CD14-positive monocyte (primary cell): ENCODE measurements around the gene CHRNB1. TPM values are rescaled to one million over a fixed set of nuclear protein-coding genes. Genes with fewer than 3 reads are reported as not detected.

ENCODE experiments used
- DNase-seq, 3 donors: peaks; one replicate each; pipeline ENCODE4 v3.0.0-alpha.2; 2011 to 2022
- H2AFZ ChIP-seq: 2 replicates; pipeline ENCODE4 v1.6.0; 2012; ENCODE audit warnings: mild to moderate bottlenecking, low read depth, low read length, inconsistent platforms; ENCODE audit not compliant: insufficient read depth, poor library complexity, severe bottlenecking
- H3K27ac ChIP-seq, 2 donors: 1 replicate in 1 of 2; 2 replicates in 1 of 2; pipeline ENCODE4 v1.5.1; 2012 to 2013; ENCODE audit warnings: low read length in 2 of 2, control low read depth in 1 of 2, inconsistent platforms in 1 of 2, low read depth in 1 of 2, mild to moderate bottlenecking in 1 of 2
- H3K27me3 ChIP-seq, 2 donors: one replicate each; pipeline versions ENCODE4 v1.6.0 to v1.6.1; 2011 to 2013; ENCODE audit warnings: low read length in 2 of 2; ENCODE audit not compliant: control insufficient read depth in 2 of 2, insufficient read depth in 2 of 2
- H3K36me3 ChIP-seq, 2 donors: replicated peaks in 1 of 2; 1 replicate in 1 of 2; 2 replicates in 1 of 2; pipeline versions ENCODE4 v1.5.1 to v1.6.1; 2012 to 2013; ENCODE audit warnings: low read length in 2 of 2, control low read depth in 1 of 2, inconsistent platforms in 1 of 2, mild to moderate bottlenecking in 1 of 2; ENCODE audit not compliant: insufficient read depth in 2 of 2, control insufficient read depth in 1 of 2
- H3K4me1 ChIP-seq, 2 donors: 1 replicate in 1 of 2; 2 replicates in 1 of 2; pipeline versions ENCODE4 v1.5.1 to v1.6.1; 2012 to 2013; ENCODE audit warnings: low read length in 2 of 2, control low read depth in 1 of 2, inconsistent platforms in 1 of 2, mild to moderate bottlenecking in 1 of 2, moderate library complexity in 1 of 2; ENCODE audit not compliant: insufficient read depth in 2 of 2, control insufficient read depth in 1 of 2
- H3K4me2 ChIP-seq: replicated peaks from 2 replicates; pipeline ENCODE3; 2012; ENCODE audit warnings: low read length, moderate library complexity, mild to moderate bottlenecking; ENCODE audit not compliant: poor library complexity, severe bottlenecking; ENCODE audit errors: extremely low read depth
- H3K4me3 ChIP-seq, 3 experiments: fragments of 200-600 bp in 1 of 3; sonication (generic) in 1 of 3; replicated peaks in 1 of 3; 1 replicate in 2 of 3; 2 replicates in 1 of 3; pipeline ENCODE4 v1.5.1; 2011 to 2013; ENCODE audit warnings: low read length in 3 of 3, mild to moderate bottlenecking in 3 of 3, control low read depth in 2 of 3, low read depth in 2 of 3, inconsistent platforms in 1 of 3, moderate library complexity in 1 of 3
- H3K79me2 ChIP-seq: 2 replicates; pipeline ENCODE4 v1.6.0; 2012; ENCODE audit warnings: mild to moderate bottlenecking, control low read depth, inconsistent platforms, low read length, moderate library complexity; ENCODE audit not compliant: insufficient read depth
- H3K9ac ChIP-seq: 2 replicates; pipeline ENCODE4 v1.6.0; 2017; ENCODE audit warnings: low read length, mild to moderate bottlenecking; ENCODE audit not compliant: insufficient read depth, poor library complexity, severe bottlenecking
- H3K9me3 ChIP-seq, 2 donors: replicated peaks in 1 of 2; 1 replicate in 1 of 2; 2 replicates in 1 of 2; pipeline versions ENCODE4 v1.5.1 to v1.6.1; 2012 to 2013; ENCODE audit warnings: low read length in 2 of 2, control low read depth in 1 of 2; ENCODE audit not compliant: control insufficient read depth in 1 of 2, insufficient read depth in 1 of 2
- H4K20me1 ChIP-seq: 2 replicates; pipeline ENCODE4 v1.6.0; 2012; ENCODE audit warnings: mild to moderate bottlenecking, low read length, control low read depth, moderate library complexity; ENCODE audit not compliant: insufficient read depth
- H3K27ac Mint-ChIP-seq, 7 donors: one replicate each; pipeline ENCODE4 v1.8.0; 2020; ENCODE audit warnings: mild to moderate bottlenecking in 7 of 7, mixed read lengths in 7 of 7, moderate library complexity in 6 of 7, inconsistent platforms in 2 of 7
- H3K27me3 Mint-ChIP-seq, 3 donors: one replicate each; pipeline ENCODE4 v1.8.0; 2021 to 2022; ENCODE audit warnings: low read depth in 3 of 3, mild to moderate bottlenecking in 3 of 3, mixed read lengths in 3 of 3, moderate library complexity in 3 of 3, inconsistent platforms in 1 of 3
- H3K36me3 Mint-ChIP-seq, 2 donors: one replicate each; pipeline ENCODE4 v1.8.0; 2020; ENCODE audit warnings: mixed read lengths in 2 of 2, inconsistent platforms in 1 of 2, mild to moderate bottlenecking in 1 of 2
- H3K4me1 Mint-ChIP-seq: one replicate; pipeline ENCODE4 v1.8.0; 2020; ENCODE audit warnings: mild to moderate bottlenecking, mixed read lengths
- H3K4me3 Mint-ChIP-seq, 2 donors: one replicate each; pipeline ENCODE4 v1.8.0; 2020; ENCODE audit warnings: mild to moderate bottlenecking in 2 of 2, mixed read lengths in 2 of 2, moderate library complexity in 1 of 2
- H3K9me3 Mint-ChIP-seq, 7 donors: one replicate each; pipeline ENCODE4 v1.8.0; 2020 to 2022; ENCODE audit warnings: mixed read lengths in 7 of 7, mild to moderate bottlenecking in 6 of 7, moderate library complexity in 6 of 7, inconsistent platforms in 2 of 7
- WGBS: methylation state at CpG from one replicate; pipeline ENCODE4 v1.1.5; 2013; ENCODE audit warnings: missing lambda C conversion rate; ENCODE audit not compliant: insufficient coverage; 5-methylcytosine and 5-hydroxymethylcytosine counted together
- intact Hi-C, 2 donors: fragments of 100-400 bp; cut with micrococcal nuclease; formaldehyde crosslinking; loops; one replicate each; pipeline versions ENCODE4 v1.15.0 to v1.15.1; 2023
- polyA plus RNA-seq, 3 donors: library from polyadenylated mRNA; depleted of rRNA in 1 of 3; unstranded in 2 of 3; stranded (reverse) in 1 of 3; fragments of 300-500 nt in 2 of 3; fragments of >200 nt in 1 of 3; fragmentation: Illumina TruSeq in 2 of 3; gene quantifications; 1 replicate in 2 of 3; 2 replicates in 1 of 3; pipeline ENCODE4 v1.2.3, GENCODE V29; 2012 to 2021
- TF ChIP-seq, protein P1 (sequence below): fragments of 200-600 bp; IDR thresholded peaks from one replicate; pipeline ENCODE4 v1.8.0; 2022; ENCODE audit warnings: antibody characterized with exemption, mild to moderate bottlenecking

CHRNB1 gene
- polyA plus RNA-seq, 3 donors = 9.3 to 15.7 (median 14.7) TPM

- Histone ChIP-seq H3K36me3 (peaks cover 22 to 33% of the 10 kb centered on the region in 2 donors), H3K27me3 (no peaks in the 10 kb centered on the region), H2AFZ (peak overlapping the region; percentile 62), H4K20me1 (no peaks in the 10 kb centered on the region), H3K9ac (peak overlapping the region; percentile 45), H3K4me1 (peaks cover 21 to 26% of the 10 kb centered on the region in 2 donors), H3K9me3 (no peaks in the 10 kb centered on the region), H3K27ac (peak overlapping the region; percentile 80 to 85), H3K4me3 (peak overlapping the region in 1 of 3 experiments; percentile 46), H3K4me2 (peak overlapping the region; percentile 63), H3K79me2 (peaks cover 22% of the 10 kb centered on the region)
- Mint-ChIP-seq H3K4me1 (peaks cover 22% of the 10 kb centered on the region), H3K9me3 (no peaks in the 10 kb centered on the region), H3K27me3 (no peaks in the 10 kb centered on the region), H3K4me3 (peak overlapping the region; percentile 41 to 82), H3K27ac (peak overlapping the region; percentile 88 to 97 (median 94)), H3K36me3 (peaks cover 20 to 38% of the 10 kb centered on the region in 2 donors)
- TF ChIP-seq, protein P1, sequence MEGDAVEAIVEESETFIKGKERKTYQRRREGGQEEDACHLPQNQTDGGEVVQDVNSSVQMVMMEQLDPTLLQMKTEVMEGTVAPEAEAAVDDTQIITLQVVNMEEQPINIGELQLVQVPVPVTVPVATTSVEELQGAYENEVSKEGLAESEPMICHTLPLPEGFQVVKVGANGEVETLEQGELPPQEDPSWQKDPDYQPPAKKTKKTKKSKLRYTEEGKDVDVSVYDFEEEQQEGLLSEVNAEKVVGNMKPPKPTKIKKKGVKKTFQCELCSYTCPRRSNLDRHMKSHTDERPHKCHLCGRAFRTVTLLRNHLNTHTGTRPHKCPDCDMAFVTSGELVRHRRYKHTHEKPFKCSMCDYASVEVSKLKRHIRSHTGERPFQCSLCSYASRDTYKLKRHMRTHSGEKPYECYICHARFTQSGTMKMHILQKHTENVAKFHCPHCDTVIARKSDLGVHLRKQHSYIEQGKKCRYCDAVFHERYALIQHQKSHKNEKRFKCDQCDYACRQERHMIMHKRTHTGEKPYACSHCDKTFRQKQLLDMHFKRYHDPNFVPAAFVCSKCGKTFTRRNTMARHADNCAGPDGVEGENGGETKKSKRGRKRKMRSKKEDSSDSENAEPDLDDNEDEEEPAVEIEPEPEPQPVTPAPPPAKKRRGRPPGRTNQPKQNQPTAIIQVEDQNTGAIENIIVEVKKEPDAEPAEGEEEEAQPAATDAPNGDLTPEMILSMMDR = no peak
- 43% methylated on average over 14 of the region's 16 CpGs for WGBS
- intact Hi-C loops = loop anchor here in 1 of 2 donors (1.0 kb wide), 1 partner anchor 11 kb away; no protein-coding TSS in a partner anchor
- peak; percentile 81 to 89 (median 87) for DNase-seq
Observed at GRCh38 chr17:7466639-7467341, 21.9 kb downstream of the CHRNB1 start.

GRCh38 chr17:7467498-7467897, 22.6 kb downstream of the CHRNB1 start:
- Mint-ChIP-seq H3K36me3 (peaks cover 20 to 38% of the 10 kb centered on the region in 2 donors), H3K9me3 (no peaks in the 10 kb centered on the region), H3K4me3 (no peak overlapping the region), H3K27me3 (no peaks in the 10 kb centered on the region), H3K27ac (peak overlapping the region; percentile 88 to 97 (median 94)), H3K4me1 (peaks cover 26% of the 10 kb centered on the region)
- Histone ChIP-seq H3K9me3 (no peaks in the 10 kb centered on the region), H3K27me3 (no peaks in the 10 kb centered on the region), H3K4me2 (peak overlapping the region; percentile 63), H2AFZ (peak overlapping the region; percentile 60), H3K4me1 (peaks cover 21 to 28% of the 10 kb centered on the region in 2 donors), H3K4me3 (peak overlapping the region in 1 of 3 experiments; percentile 46), H4K20me1 (no peaks in the 10 kb centered on the region), H3K27ac (peak overlapping the region; percentile 80 to 85), H3K9ac (peak overlapping the region; percentile 37), H3K79me2 (peaks cover 24% of the 10 kb centered on the region), H3K36me3 (peaks cover 19 to 28% of the 10 kb centered on the region in 2 donors)
- 65% methylated on average over 2 of the region's 3 CpGs for WGBS
- intact Hi-C loops = no loop called here
- TF ChIP-seq, protein P1 = no peak
- DNase-seq = no peak
